Heart left ventricle (tissue), 13 donors: Measurements from ENCODE around the gene CC2D1B.

Experiments used
- POLR2A ChIP-seq, 2 donors: fragments of 450-650 bp; IDR thresholded peaks; one replicate each; pipeline ENCODE4 v1.6.1; 2017; ENCODE audit warnings: antibody characterized with exemption in 2 of 2, mild to moderate bottlenecking in 2 of 2, moderate library complexity in 2 of 2
- TF ChIP-seq, protein P1 (sequence below), 12 donors: fragments of 200-600 bp; sonication (generic) in 4 of 12; IDR thresholded peaks; one replicate each; pipeline versions ENCODE4 v1.5.0 to v1.8.0; 2018 to 2022; ENCODE audit warnings: antibody characterized with exemption in 12 of 12, mild to moderate bottlenecking in 5 of 12
- donor health status: ischemic (EF 13 %, LVEDD 7.1; RV severe dilation, severe dysfunction).
- donor health status: DM: no; HTN: yes; CAD: no.
- donor health status: DM: no; HTN: no; CAD: no.
- donor health status: ischemic (EF 25% LVEDD 6.9; RV normal size, moderate dysfunction).
- donor health status: ischemic (EF 25% LVEDD 5.7; RV mildly dilated, moderate dysfunction).
- donor health status: ischemic (EF 35%, LVEDD 5.7; RV mildly dilated, moderate dysfunction).
- donor health status: nonischemic (EF 11% LVEDD 7.7; RV severe dilation, severe dysfunction).
- donor health status: DM: yes; HTN: yes; CAD: no.
- donor health status: PGD.
- donor health status: ischemic (EF 29% LVEDD 5.4; RV normal size, mild dysfunction).
- donor health status: nonischemic (EF 23%, LVEDD 6.1; RV moderate dilation, normal function).

DNA sequence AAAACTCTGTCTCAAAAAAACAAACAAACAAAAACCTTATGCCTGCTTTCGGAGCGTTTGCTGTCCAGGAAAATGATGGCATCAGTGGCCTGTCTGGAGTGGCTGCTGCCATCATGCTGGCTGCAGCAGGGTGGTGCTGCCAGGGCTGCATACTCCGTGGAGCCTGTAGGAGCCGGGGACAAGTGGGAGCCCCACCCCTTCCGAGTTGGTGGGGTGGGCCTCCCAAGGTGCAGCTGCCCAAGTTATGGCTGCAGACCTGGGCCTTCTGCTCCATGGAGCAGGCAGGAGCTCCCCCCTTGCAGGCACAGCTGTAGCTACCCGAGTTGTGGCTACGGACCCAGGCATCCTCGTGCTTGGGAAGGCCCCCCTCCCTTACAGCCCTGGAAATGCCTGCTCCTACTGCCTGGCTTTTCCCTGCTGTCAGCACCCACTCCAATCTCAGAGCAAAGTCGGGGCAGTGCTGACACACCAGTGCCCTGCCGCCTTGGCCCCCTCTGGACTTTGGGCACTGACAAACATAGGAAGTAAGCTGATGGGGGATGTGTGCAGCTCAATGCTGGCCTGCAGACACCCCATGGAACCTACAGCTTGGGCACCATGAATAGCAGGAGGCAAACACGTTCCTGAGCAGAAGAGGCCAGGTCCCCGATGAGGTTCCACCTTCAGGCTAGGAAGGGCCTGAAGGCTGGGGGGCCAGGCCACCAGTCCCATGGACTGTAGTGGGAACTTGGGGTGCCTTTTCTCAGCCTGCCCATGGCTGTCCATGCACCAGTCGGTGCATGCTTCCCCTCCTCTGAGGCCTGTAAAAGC is 60.4 kb downstream of the CC2D1B start:
- TF ChIP-seq, protein P1, sequence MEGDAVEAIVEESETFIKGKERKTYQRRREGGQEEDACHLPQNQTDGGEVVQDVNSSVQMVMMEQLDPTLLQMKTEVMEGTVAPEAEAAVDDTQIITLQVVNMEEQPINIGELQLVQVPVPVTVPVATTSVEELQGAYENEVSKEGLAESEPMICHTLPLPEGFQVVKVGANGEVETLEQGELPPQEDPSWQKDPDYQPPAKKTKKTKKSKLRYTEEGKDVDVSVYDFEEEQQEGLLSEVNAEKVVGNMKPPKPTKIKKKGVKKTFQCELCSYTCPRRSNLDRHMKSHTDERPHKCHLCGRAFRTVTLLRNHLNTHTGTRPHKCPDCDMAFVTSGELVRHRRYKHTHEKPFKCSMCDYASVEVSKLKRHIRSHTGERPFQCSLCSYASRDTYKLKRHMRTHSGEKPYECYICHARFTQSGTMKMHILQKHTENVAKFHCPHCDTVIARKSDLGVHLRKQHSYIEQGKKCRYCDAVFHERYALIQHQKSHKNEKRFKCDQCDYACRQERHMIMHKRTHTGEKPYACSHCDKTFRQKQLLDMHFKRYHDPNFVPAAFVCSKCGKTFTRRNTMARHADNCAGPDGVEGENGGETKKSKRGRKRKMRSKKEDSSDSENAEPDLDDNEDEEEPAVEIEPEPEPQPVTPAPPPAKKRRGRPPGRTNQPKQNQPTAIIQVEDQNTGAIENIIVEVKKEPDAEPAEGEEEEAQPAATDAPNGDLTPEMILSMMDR (IDR thresholded peaks at IDR 0.05), result no peak
- no peak for TF ChIP-seq POLR2A (IDR thresholded peaks at IDR 0.05)
